Fibroblast of lung (primary cell): ENCODE data around the gene AWAT2.

ENCODE experiments used
- EZH2 ChIP-seq: IDR thresholded peaks from 2 replicates; pipeline ENCODE4 v1.5.1; 2012; ENCODE audit warnings: low read length, control low read depth, mild to moderate bottlenecking; ENCODE audit errors: missing control alignments
- TF ChIP-seq, protein P1 (sequence below), 2 donors: IDR thresholded peaks in 1 of 2; conservative IDR thresholded peaks in 1 of 2; 1 replicate in 1 of 2; 2 replicates in 1 of 2; pipeline ENCODE4 v1.5.1; 2011 to 2012; ENCODE audit warnings: low read length in 2 of 2, control low read depth in 1 of 2, inconsistent platforms in 1 of 2, low read depth in 1 of 2, mild to moderate bottlenecking in 1 of 2

GRCh38 chrX:70009049-70009448 is 40.7 kb downstream of the AWAT2 start:
- TF ChIP-seq EZH2, result no peak
- TF ChIP-seq, protein P1, sequence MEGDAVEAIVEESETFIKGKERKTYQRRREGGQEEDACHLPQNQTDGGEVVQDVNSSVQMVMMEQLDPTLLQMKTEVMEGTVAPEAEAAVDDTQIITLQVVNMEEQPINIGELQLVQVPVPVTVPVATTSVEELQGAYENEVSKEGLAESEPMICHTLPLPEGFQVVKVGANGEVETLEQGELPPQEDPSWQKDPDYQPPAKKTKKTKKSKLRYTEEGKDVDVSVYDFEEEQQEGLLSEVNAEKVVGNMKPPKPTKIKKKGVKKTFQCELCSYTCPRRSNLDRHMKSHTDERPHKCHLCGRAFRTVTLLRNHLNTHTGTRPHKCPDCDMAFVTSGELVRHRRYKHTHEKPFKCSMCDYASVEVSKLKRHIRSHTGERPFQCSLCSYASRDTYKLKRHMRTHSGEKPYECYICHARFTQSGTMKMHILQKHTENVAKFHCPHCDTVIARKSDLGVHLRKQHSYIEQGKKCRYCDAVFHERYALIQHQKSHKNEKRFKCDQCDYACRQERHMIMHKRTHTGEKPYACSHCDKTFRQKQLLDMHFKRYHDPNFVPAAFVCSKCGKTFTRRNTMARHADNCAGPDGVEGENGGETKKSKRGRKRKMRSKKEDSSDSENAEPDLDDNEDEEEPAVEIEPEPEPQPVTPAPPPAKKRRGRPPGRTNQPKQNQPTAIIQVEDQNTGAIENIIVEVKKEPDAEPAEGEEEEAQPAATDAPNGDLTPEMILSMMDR (conservative IDR thresholded peaks at IDR 0.05 in 1 of 2, IDR thresholded peaks at IDR 0.05 in 1 of 2; ENCODE audit: low read depth in 1 of 2, low read length in 2 of 2), result no peak
